ENCODE measurements around the gene ZNF687. TPM values are rescaled to one million over a fixed set of nuclear protein-coding genes. Genes with fewer than 3 reads are reported as not detected.
A peak's percentile ranks its signal among the peaks of the same experiment; 100 is the strongest.

The ZNF687 gene
- total RNA-seq, 1 experiment from 2014 or later, result 26.4 TPM

- no peaks in the 10 kb centered on the region for H3K4me1 ChIP-seq (ENCODE audit: insufficient read depth, low read length, poor library complexity, severe bottlenecking)
- H3K4me3 ChIP-seq (ENCODE audit: low read depth, low read length, poor library complexity, severe bottlenecking), result no peak overlapping the region
- no peak for TF ChIP-seq CTCF (conservative IDR thresholded peaks at IDR 0.05; ENCODE audit: low read depth, low read length)
- TF ChIP-seq EZH2 (IDR thresholded peaks at IDR 0.05; ENCODE audit: borderline replicate concordance, low read depth, low read length, poor library complexity, severe bottlenecking), result no peak
- peaks cover 61% of the 10 kb centered on the region for H3K36me3 ChIP-seq (ENCODE audit: insufficient read depth, low read length, poor library complexity, severe bottlenecking)
- ChIA-PET POLR2A (ENCODE audit: low non-redundant PET) (no interaction called here), CTCF (no interaction called here)
- no peaks in the 10 kb centered on the region for H3K27me3 ChIP-seq (replicated peaks; ENCODE audit: insufficient read depth, low read depth, low read length, poor library complexity)
- intact Hi-C loops (cut with micrococcal nuclease; ENCODE audit: unreplicated experiment), result no loop called here
- no peaks in the 10 kb centered on the region for H3K9me3 ChIP-seq (ENCODE audit: low read depth, low read length, poor library complexity, severe bottlenecking)
- BruUV-seq (replicated peaks), result TSS peak; percentile 26
- DNase-seq (ENCODE audit: low spot score), result no peak
- no peak overlapping the region for H3K27ac ChIP-seq (ENCODE audit: low read depth, low read length, poor library complexity, severe bottlenecking)
Measured at GRCh38 chr1:151265446-151266236, 16.5 kb upstream of the ZNF687 start.

DNA sequence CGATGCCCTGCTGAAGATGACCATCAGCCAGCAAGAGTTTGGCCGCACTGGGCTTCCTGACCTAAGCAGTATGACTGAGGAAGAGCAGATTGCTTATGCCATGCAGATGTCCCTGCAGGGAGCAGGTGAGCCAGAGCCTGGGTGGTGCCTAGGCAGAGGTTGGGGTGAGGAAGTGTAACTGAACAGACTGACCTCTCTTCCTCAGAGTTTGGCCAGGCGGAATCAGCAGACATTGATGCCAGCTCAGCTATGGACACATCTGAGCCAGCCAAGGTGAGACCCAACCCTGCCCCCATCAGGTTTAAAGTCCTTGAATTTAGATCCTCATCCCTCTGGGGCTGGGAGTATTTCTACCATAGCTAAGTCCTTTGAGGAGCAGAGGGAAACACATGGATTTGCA, 15.8 kb upstream of the ZNF687 start:
- H3K4me1 ChIP-seq (ENCODE audit: insufficient read depth, low read length, poor library complexity, severe bottlenecking), result no peaks in the 10 kb centered on the region
- no peaks in the 10 kb centered on the region for H3K27me3 ChIP-seq (replicated peaks; ENCODE audit: insufficient read depth, low read depth, low read length, poor library complexity)
- intact Hi-C loops (cut with micrococcal nuclease; ENCODE audit: unreplicated experiment), result no loop called here
- no peaks in the 10 kb centered on the region for H3K9me3 ChIP-seq (ENCODE audit: low read depth, low read length, poor library complexity, severe bottlenecking)
- H3K4me3 ChIP-seq (ENCODE audit: low read depth, low read length, poor library complexity, severe bottlenecking), result no peak overlapping the region
- DNase-seq (ENCODE audit: low spot score), result no peak
- no TSS peak for BruUV-seq (replicated peaks)
- ChIA-PET CTCF (no interaction called here), POLR2A (ENCODE audit: low non-redundant PET) (no interaction called here)
- TF ChIP-seq CTCF (conservative IDR thresholded peaks at IDR 0.05; ENCODE audit: low read depth, low read length) (no peak), EZH2 (IDR thresholded peaks at IDR 0.05; ENCODE audit: borderline replicate concordance, low read depth, low read length, poor library complexity, severe bottlenecking) (no peak)
- H3K27ac ChIP-seq (ENCODE audit: low read depth, low read length, poor library complexity, severe bottlenecking), result no peak overlapping the region
- peaks cover 61% of the 10 kb centered on the region for H3K36me3 ChIP-seq (ENCODE audit: insufficient read depth, low read length, poor library complexity, severe bottlenecking)

DNA sequence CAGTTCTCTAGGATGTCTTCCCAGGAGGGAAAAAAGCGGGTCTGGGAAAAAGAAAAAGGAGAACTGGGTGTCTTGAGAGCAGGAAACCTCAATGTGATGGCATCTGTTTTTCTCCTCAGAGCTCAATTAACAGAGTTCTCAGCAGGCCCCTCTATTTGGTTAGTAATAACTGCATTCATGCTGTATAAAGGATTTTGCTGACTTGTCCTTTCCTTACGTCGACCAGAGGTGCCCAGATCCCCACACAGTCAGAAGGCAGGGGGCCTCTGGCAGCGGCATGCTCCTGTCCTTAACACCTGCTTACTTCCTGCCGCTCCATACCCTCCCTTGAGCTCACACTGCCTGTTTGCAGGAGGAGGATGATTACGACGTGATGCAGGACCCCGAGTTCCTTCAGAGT, 15.3 kb upstream of the ZNF687 start:
- no peak for DNase-seq (ENCODE audit: low spot score)
- no TSS peak for BruUV-seq (replicated peaks)

More for the DNA sequence above, 15.3 kb upstream of the ZNF687 start:
- Histone ChIP-seq H3K27ac (ENCODE audit: low read depth, low read length, poor library complexity, severe bottlenecking) (no peak overlapping the region), H3K27me3 (replicated peaks; ENCODE audit: insufficient read depth, low read depth, low read length, poor library complexity) (no peaks in the 10 kb centered on the region), H3K36me3 (ENCODE audit: insufficient read depth, low read length, poor library complexity, severe bottlenecking) (peaks cover 59% of the 10 kb centered on the region), H3K4me1 (ENCODE audit: insufficient read depth, low read length, poor library complexity, severe bottlenecking) (no peaks in the 10 kb centered on the region), H3K9me3 (ENCODE audit: low read depth, low read length, poor library complexity, severe bottlenecking) (no peaks in the 10 kb centered on the region), H3K4me3 (ENCODE audit: low read depth, low read length, poor library complexity, severe bottlenecking) (no peak overlapping the region)
- intact Hi-C loops (cut with micrococcal nuclease; ENCODE audit: unreplicated experiment), result no loop called here
- POLR2A ChIA-PET (ENCODE audit: low non-redundant PET), result no interaction called here
- no peak for TF ChIP-seq CTCF (conservative IDR thresholded peaks at IDR 0.05; ENCODE audit: low read depth, low read length)
- no peak for TF ChIP-seq EZH2 (IDR thresholded peaks at IDR 0.05; ENCODE audit: borderline replicate concordance, low read depth, low read length, poor library complexity, severe bottlenecking)
- CTCF ChIA-PET, result no interaction called here

Measured in A673 (cell line).